IPS-15b (cell line): ENCODE results near the gene FMNL1.

Experiments used
- H3K27me3 ChIP-seq: one replicate; pipeline ENCODE4 v1.6.1; 2013; ENCODE audit warnings: low read length; ENCODE audit not compliant: control insufficient read depth, insufficient read depth
- H3K36me3 ChIP-seq: one replicate; pipeline ENCODE4 v1.6.1; 2013; ENCODE audit warnings: low read length; ENCODE audit not compliant: control insufficient read depth, insufficient read depth
- H3K4me1 ChIP-seq: one replicate; pipeline ENCODE4 v1.6.1; 2013; ENCODE audit warnings: mild to moderate bottlenecking, low read length; ENCODE audit not compliant: control insufficient read depth, insufficient read depth
- H3K4me3 ChIP-seq: one replicate; pipeline ENCODE4 v1.5.1; 2013; ENCODE audit warnings: low read depth, low read length
- H3K9ac ChIP-seq: one replicate; pipeline ENCODE4 v1.6.1; 2013; ENCODE audit warnings: low read depth, mild to moderate bottlenecking, low read length
- H3K9me3 ChIP-seq: one replicate; pipeline ENCODE4 v1.6.1; 2013; ENCODE audit warnings: mild to moderate bottlenecking, low read length; ENCODE audit not compliant: control insufficient read depth, insufficient read depth

The FMNL1 gene, protein sequence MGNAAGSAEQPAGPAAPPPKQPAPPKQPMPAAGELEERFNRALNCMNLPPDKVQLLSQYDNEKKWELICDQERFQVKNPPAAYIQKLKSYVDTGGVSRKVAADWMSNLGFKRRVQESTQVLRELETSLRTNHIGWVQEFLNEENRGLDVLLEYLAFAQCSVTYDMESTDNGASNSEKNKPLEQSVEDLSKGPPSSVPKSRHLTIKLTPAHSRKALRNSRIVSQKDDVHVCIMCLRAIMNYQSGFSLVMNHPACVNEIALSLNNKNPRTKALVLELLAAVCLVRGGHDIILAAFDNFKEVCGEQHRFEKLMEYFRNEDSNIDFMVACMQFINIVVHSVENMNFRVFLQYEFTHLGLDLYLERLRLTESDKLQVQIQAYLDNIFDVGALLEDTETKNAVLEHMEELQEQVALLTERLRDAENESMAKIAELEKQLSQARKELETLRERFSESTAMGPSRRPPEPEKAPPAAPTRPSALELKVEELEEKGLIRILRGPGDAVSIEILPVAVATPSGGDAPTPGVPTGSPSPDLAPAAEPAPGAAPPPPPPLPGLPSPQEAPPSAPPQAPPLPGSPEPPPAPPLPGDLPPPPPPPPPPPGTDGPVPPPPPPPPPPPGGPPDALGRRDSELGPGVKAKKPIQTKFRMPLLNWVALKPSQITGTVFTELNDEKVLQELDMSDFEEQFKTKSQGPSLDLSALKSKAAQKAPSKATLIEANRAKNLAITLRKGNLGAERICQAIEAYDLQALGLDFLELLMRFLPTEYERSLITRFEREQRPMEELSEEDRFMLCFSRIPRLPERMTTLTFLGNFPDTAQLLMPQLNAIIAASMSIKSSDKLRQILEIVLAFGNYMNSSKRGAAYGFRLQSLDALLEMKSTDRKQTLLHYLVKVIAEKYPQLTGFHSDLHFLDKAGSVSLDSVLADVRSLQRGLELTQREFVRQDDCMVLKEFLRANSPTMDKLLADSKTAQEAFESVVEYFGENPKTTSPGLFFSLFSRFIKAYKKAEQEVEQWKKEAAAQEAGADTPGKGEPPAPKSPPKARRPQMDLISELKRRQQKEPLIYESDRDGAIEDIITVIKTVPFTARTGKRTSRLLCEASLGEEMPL

DNA sequence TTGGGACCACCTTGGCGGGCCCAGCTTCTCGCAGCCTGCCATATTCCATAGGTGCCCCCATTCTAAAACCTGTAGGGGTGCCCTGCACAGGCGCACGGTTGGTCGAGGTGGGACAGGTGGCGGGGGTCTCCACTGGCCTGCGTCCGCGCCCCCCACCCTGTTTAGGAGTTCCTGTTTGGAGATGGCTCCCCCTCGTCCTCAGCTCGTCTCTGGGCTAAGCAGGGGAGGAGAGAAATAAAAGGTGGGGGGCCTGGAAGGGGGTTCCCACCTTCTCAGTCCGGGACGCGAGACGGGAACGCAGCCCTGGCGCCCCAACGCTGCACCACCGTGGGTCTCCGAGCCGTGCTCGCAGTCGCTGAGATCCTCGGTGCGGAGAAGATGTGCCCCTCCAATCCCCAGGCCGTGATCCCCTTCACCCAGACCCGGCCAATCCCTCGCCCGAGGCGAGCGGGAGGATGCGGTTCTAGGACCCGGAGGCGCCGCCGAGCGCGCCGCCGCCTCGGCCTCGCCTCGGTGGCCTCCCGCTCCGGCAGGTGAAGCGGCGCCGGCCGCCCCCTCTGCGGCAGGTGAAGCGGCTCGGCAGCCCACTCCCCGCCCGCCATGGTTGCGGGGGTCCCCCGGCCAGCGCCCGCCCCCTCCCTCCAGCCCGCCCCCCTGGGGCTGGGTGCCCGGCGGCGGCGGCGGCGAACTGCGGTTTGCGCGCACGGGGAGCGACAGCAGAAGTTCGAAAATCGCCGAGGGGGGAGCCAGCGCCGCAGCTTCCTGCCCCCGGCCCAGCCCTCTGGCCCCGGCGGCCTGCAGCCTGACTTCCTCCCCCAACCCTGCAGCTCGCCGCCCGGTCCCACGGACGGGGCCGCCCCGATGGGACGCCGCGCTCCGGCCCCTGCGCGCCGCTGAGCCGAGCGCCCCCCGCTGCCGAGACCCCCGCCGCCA, at the start of gene FMNL1:
TSS of gene FMNL1 (plus strand) at position 805 of the 933 bp plus-strand sequence. CDS start 240 bp downstream, outside the sequence.
- Histone ChIP-seq H3K9me3 (no peaks in the 10 kb centered on the region), H3K36me3 (no peaks in the 10 kb centered on the region), H3K4me3 (peak within 1 kb of the TSS; percentile 66), H3K27me3 (peaks cover 40% of the 10 kb centered on the region), H3K9ac (peak within 1 kb of the TSS; percentile 47), H3K4me1 (peaks cover 2% of the 10 kb centered on the region)

DNA sequence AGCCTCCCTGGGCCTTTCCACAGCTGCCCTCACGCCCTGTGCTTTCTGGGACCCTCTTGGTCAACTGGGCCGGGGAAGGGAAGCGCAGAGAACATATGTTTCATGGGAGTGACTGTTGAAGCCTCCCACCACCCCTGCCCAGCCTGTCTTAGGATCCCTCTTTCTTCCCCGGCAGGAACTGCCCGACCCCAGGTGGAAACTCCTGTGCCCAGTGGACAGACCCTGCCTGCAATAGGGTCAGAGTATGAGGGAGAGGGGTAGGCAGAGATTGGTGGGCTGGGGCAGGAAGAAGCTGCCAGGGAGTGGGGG, 49.5 kb upstream of the FMNL1 start:
- Histone ChIP-seq H3K4me1 (peaks cover 25% of the 10 kb centered on the region), H3K36me3 (peaks cover 2% of the 10 kb centered on the region), H3K4me3 (peak overlapping the region; percentile 22), H3K9ac (peak overlapping the region; percentile 65), H3K9me3 (no peaks in the 10 kb centered on the region), H3K27me3 (no peaks in the 10 kb centered on the region)

DNA sequence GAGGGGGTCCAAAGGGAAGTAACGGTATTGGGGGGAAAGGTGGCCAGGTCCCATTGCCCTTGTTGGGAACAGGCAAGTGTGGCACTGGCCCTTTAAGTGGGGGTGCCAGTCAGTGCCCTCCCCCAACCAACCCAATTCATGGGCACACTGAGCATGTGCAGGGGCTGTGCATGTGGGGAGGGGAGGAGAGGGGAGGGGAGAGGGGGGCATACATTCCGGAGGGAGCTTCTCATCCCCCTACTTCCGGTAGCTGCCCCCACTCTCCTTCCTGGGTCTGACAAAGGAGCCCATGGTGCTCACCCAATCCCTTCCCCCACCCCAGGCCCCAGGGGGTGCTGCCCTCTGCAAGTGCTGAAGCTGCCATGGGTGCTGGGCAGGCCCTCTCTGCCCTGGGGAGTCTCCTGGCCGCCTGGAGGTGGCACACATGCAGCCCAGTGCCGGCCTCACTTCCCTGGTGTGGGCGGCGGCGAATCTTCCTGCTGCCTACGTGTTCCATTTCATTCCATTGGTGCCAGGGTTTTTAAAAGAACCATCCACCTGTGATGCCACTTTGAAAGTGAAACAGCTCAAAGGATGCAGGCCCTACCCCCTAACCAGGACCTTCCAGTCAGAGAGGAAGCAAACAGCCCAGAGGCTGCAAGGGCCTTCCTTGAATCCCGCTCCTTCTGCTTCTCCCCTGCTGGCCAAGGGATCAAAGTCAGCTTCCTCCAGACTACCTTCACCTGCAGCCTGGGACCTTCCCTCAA, 49.0 kb upstream of the FMNL1 start:
- peaks cover 25% of the 10 kb centered on the region for H3K4me1 ChIP-seq
- peaks cover 2% of the 10 kb centered on the region for H3K36me3 ChIP-seq
- peak overlapping the region; percentile 22 for H3K4me3 ChIP-seq
- H3K9ac ChIP-seq, result no peak overlapping the region
- H3K9me3 ChIP-seq, result no peaks in the 10 kb centered on the region
- no peaks in the 10 kb centered on the region for H3K27me3 ChIP-seq

DNA sequence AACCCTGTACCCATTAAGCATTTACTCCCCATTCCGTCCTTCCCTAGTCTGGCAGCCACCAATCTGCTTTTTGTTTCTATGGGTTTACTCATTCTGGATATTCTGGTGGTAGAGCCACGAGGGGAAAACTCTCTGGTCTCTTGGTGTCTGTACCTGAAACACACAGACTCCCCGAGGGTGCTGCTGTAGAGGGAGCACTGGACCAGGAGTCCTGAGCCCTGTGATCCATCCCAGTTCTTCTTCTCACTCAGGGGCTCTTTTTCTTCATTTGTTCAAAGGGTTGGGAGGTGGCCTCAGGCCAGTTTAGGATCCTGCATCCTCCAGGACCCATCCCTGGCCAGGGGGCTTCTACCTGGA, 45.9 kb upstream of the FMNL1 start:
- Histone ChIP-seq H3K4me3 (no peak overlapping the region), H3K4me1 (peaks cover 20% of the 10 kb centered on the region), H3K27me3 (no peaks in the 10 kb centered on the region), H3K36me3 (no peaks in the 10 kb centered on the region), H3K9ac (no peak overlapping the region), H3K9me3 (no peaks in the 10 kb centered on the region)

DNA sequence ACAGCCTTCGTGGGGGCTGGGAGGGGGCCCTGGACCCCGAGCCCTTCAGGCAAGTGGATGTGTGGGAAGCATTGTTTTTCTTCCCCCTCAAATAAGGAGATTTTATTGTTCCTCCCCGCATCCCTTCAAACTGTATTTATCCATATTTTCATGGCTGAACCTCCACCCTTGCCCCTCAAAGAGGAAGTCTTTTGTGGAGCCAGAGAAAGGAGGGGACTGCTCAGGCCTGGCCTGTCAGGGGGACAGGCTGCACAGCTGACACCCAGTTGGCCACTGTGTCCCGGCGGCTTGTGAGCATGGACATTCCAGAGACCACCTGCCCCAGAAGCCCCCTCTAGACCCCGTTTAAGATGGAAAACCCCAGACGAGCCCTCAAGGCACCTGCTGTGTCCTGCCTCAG, 44.1 kb upstream of the FMNL1 start:
- peaks cover 5% of the 10 kb centered on the region for H3K4me1 ChIP-seq
- H3K36me3 ChIP-seq, result no peaks in the 10 kb centered on the region
- no peak overlapping the region for H3K4me3 ChIP-seq
- no peak overlapping the region for H3K9ac ChIP-seq
- no peaks in the 10 kb centered on the region for H3K27me3 ChIP-seq
- H3K9me3 ChIP-seq, result no peaks in the 10 kb centered on the region

DNA sequence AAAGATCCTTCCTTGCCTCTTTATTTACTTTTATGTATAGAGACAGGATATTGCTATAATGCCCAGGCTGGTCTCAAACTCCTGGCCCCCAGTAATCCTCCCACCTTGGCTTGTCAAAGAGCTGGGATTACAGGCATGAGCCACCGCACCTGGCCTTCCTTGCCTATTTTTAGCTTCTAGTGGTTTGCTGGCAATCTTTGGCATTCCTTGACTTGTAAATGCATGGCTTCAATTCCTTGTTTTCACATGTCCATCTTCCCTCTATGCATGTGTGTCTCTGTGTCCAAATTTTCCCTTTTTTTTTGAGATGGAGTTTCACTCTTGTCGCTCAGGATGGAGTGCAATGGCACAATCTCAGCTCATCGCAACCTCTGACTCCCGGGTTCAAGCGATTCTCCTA, 37.5 kb upstream of the FMNL1 start:
- Histone ChIP-seq H3K36me3 (no peaks in the 10 kb centered on the region), H3K4me3 (no peak overlapping the region), H3K4me1 (no peaks in the 10 kb centered on the region), H3K27me3 (no peaks in the 10 kb centered on the region), H3K9me3 (no peaks in the 10 kb centered on the region), H3K9ac (no peak overlapping the region)

DNA sequence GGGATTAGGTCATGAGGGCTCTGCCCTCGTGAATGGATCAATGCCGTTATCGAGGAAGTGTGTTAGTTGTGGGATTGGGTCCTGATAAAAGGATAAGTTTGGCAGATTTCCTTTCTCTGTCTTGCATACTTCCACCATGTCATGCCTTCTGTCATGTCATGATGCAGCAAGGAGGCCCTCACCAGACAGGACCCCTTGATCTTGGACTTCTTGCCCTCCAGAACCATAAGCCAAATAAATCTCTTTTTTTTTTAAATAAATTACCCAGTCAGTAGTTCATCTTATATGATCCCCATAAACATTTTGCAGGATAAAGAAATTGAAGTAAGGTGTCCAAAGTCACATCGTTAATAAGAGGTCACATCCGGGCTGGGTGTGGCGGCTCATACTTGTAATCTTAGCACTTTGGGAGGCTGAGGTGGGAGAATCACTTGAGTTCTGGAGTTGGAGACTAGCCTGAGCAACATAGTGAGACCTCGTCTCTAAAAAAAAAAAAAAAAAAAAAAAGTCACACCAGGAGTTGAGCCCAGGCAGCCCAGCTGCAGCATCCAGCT, 34.8 kb upstream of the FMNL1 start:
- Histone ChIP-seq H3K4me1 (no peaks in the 10 kb centered on the region), H3K9me3 (peaks cover 2% of the 10 kb centered on the region), H3K36me3 (no peaks in the 10 kb centered on the region), H3K9ac (no peak overlapping the region), H3K27me3 (no peaks in the 10 kb centered on the region), H3K4me3 (no peak overlapping the region)

DNA sequence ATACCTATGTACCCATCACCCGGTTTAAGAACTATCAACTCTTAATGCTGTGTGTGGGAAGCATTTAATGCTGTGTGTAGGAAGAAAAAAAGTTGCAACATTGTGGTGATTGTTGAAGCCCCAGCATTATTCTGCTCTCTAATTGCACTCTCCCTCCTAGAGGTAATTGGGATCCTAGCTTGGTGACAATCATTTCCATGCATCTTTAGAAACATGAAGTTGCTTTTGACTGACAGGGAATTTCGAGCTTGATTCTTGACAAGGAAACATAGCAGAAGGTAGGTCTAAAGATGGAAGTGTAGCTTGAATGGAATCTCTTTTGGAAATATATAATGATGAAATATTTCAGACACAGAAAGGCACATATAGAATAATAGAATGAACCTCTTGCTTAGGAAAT, 32.7 kb upstream of the FMNL1 start:
- Histone ChIP-seq H3K4me3 (no peak overlapping the region), H3K9ac (no peak overlapping the region), H3K9me3 (peaks cover 2% of the 10 kb centered on the region), H3K27me3 (no peaks in the 10 kb centered on the region), H3K4me1 (no peaks in the 10 kb centered on the region), H3K36me3 (no peaks in the 10 kb centered on the region)

DNA sequence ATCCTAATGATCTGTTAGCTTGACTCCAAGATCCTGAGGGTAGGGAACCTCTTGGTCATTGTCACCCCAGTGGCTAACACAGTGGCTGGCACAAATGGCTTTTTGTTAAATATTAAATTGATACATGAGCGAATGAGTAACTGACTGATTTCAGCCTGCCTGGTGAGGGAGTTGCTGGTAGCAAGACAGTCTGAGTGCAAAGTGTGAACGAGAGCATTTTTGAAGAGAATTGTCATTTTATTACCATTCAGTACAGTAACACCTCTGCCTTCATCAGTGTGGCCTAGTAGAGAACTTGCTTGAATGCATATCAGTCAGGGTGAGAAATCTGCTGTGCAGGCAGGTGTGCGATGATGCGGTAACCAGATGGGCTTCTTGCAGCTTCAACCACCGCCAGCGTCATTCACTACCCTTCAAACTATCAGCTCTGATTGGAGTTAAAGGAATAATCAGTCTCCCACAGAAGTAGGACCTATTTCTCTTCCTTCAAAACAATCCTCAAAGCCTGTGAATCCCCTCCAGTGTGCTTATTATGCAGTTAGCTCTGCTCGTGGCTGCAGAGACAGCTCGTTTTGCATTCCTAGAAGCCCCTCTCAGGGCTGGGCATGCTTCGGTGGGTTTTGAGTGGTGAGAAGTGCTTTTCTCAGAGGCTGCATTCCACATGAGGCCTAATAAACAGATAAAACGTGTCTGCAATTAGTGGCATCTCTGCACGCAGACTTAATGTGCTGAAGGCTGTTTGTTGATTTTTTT, 31.0 kb upstream of the FMNL1 start:
- H3K9ac ChIP-seq, result no peak overlapping the region
- H3K4me3 ChIP-seq, result no peak overlapping the region
- no peaks in the 10 kb centered on the region for H3K27me3 ChIP-seq
- H3K36me3 ChIP-seq, result no peaks in the 10 kb centered on the region
- H3K9me3 ChIP-seq, result peaks cover 2% of the 10 kb centered on the region
- H3K4me1 ChIP-seq, result no peaks in the 10 kb centered on the region

DNA sequence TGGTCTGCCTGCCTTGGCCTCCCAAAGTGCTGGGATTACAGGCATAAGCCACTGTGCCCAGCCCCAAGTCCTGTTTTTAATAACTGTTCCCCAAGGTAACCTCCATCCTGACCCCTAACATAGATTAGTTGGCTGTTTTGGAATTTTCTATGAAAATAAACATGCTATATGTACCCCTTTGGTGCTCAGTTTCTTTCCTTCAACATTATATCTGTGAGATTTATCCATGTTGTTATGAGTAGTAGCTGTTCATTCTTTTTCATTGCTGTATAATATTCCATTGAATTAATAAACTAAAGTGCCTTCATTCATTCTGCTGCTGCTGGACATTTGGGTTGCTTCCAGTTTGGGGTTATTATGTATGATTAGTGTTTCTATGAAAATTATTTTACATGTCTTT, 26.3 kb upstream of the FMNL1 start:
- Histone ChIP-seq H3K9me3 (peaks cover 2% of the 10 kb centered on the region), H3K9ac (no peak overlapping the region), H3K36me3 (no peaks in the 10 kb centered on the region), H3K4me1 (peaks cover 7% of the 10 kb centered on the region), H3K4me3 (no peak overlapping the region), H3K27me3 (no peaks in the 10 kb centered on the region)
